Lung (tissue), 12 donors: ENCODE measurements around the gene ZNF189. TPM values are rescaled to one million over a fixed set of nuclear protein-coding genes. Genes with fewer than 3 reads are reported as not detected.

Experiments
- ATAC-seq: fragments of 200-7000 bp; cut with Tn5 transposase; one replicate; pipeline ENCODE4 v1.9.1; 2020; ENCODE audit warnings: moderate number of reproducible peaks; ENCODE audit not compliant: insufficient read depth, low FRiP score
- DNase-seq, 3 donors: peaks; one replicate each; pipeline ENCODE4 v3.0.0-alpha.2; 2013 to 2017
- H3K27ac ChIP-seq, 2 donors: one replicate each; pipeline ENCODE4 v1.5.1; 2013; ENCODE audit warnings: mild to moderate bottlenecking in 2 of 2, moderate library complexity in 2 of 2, control low read depth in 1 of 2, inconsistent platforms in 1 of 2, low read depth in 1 of 2, low read length in 1 of 2
- H3K27me3 ChIP-seq, 3 donors: one replicate each; pipeline ENCODE4 v1.5.1; 2013; ENCODE audit warnings: low read length in 2 of 3; ENCODE audit not compliant: control insufficient read depth in 3 of 3, insufficient read depth in 3 of 3
- H3K36me3 ChIP-seq, 4 donors: one replicate each; pipeline ENCODE4 v1.5.1; 2013; ENCODE audit warnings: low read length in 4 of 4, mild to moderate bottlenecking in 1 of 4, moderate library complexity in 1 of 4; ENCODE audit not compliant: control insufficient read depth in 4 of 4, insufficient read depth in 4 of 4
- H3K4me1 ChIP-seq, 5 donors: one replicate each; pipeline ENCODE4 v1.5.1; 2013; ENCODE audit warnings: low read length in 5 of 5, mild to moderate bottlenecking in 2 of 5, moderate library complexity in 1 of 5; ENCODE audit not compliant: control insufficient read depth in 5 of 5, insufficient read depth in 5 of 5
- H3K4me3 ChIP-seq: one replicate; pipeline ENCODE4 v1.5.1; 2013; ENCODE audit warnings: mild to moderate bottlenecking, control low read depth, moderate library complexity
- H3K9ac ChIP-seq, 2 donors: one replicate each; pipeline ENCODE4 v1.5.1; 2013; ENCODE audit warnings: low read length in 2 of 2, control low read depth in 1 of 2; ENCODE audit not compliant: insufficient read depth in 1 of 2
- H3K9me3 ChIP-seq, 4 donors: one replicate each; pipeline ENCODE4 v1.5.1; 2013; ENCODE audit warnings: low read length in 3 of 4, mild to moderate bottlenecking in 1 of 4, moderate library complexity in 1 of 4; ENCODE audit not compliant: control insufficient read depth in 4 of 4, insufficient read depth in 3 of 4
- WGBS, 2 donors: extraction: QIAGEN DNeasy Blood & Tissue Kit; methylation state at CpG; one replicate each; pipeline ENCODE4 v1.1.7; 2013; 5-methylcytosine and 5-hydroxymethylcytosine counted together
- polyA plus RNA-seq, 2 donors: library from polyadenylated mRNA; stranded (reverse); fragments of 200-250 nt; gene quantifications; one replicate each; pipeline ENCODE4 v1.2.1, GENCODE V29; 2013
- total RNA-seq, 2 donors: library from RNA; depleted of rRNA in 1 of 2; stranded (reverse); fragments of >200 nt in 1 of 2; gene quantifications; one replicate each; pipeline ENCODE4 v1.2.1, GENCODE V29; 2014 to 2021
- TF ChIP-seq, protein P1 (sequence below): IDR thresholded peaks from 2 replicates; pipeline ENCODE4 v1.5.1; 2012; ENCODE audit warnings: mild to moderate bottlenecking; ENCODE audit errors: control extremely low read depth, extremely low read depth
- donor health status: control.
- donor health status: control.
- donor health status: Bipolar disorder and iron deficiency.
- donor health status: healthy.
- donor health status: DM: yes; HTN: yes; CAD: no.

The ZNF189 gene
- total and polyA plus RNA-seq, 4 donors = 5.9 to 34.1 (median 11.7) TPM

GRCh38 chr9:101448680-101449070, 50.0 kb downstream of the ZNF189 start:
- no peak overlapping the region for H3K27ac ChIP-seq
- peaks cover 0 to 3% (median 0%) of the 10 kb centered on the region in 5 donors for H3K4me1 ChIP-seq
- no peaks in the 10 kb centered on the region for H3K9me3 ChIP-seq
- H3K27me3 ChIP-seq = peaks cover 0 to 16% (median 6%) of the 10 kb centered on the region in 3 donors
- no peaks in the 10 kb centered on the region for H3K36me3 ChIP-seq
- DNase-seq (no peak), ATAC-seq (no peak)
- 57 to 65% methylated on average over 4 of the region's 4 CpGs for WGBS, 2 donors
- TF ChIP-seq, protein P1, sequence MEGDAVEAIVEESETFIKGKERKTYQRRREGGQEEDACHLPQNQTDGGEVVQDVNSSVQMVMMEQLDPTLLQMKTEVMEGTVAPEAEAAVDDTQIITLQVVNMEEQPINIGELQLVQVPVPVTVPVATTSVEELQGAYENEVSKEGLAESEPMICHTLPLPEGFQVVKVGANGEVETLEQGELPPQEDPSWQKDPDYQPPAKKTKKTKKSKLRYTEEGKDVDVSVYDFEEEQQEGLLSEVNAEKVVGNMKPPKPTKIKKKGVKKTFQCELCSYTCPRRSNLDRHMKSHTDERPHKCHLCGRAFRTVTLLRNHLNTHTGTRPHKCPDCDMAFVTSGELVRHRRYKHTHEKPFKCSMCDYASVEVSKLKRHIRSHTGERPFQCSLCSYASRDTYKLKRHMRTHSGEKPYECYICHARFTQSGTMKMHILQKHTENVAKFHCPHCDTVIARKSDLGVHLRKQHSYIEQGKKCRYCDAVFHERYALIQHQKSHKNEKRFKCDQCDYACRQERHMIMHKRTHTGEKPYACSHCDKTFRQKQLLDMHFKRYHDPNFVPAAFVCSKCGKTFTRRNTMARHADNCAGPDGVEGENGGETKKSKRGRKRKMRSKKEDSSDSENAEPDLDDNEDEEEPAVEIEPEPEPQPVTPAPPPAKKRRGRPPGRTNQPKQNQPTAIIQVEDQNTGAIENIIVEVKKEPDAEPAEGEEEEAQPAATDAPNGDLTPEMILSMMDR = no peak
- H3K9ac ChIP-seq = no peak overlapping the region
- no peak overlapping the region for H3K4me3 ChIP-seq

- no peaks in the 10 kb centered on the region for H3K9me3 ChIP-seq
- TF ChIP-seq, protein P1 = no peak
- no peak overlapping the region for H3K9ac ChIP-seq
- no peaks in the 10 kb centered on the region for H3K36me3 ChIP-seq
- 2% methylated on average over 40 of the region's 40 CpGs for WGBS, 2 donors
- H3K4me3 ChIP-seq = peak overlapping the region; percentile 50
- ATAC-seq (peak; percentile 87), DNase-seq (peak; percentile 49 to 68 (median 65))
- peak overlapping the region; percentile 54 to 63 for H3K27ac ChIP-seq
- H3K4me1 ChIP-seq = peaks cover 0 to 3% (median 0%) of the 10 kb centered on the region in 5 donors
- peaks cover 0 to 16% (median 6%) of the 10 kb centered on the region in 3 donors for H3K27me3 ChIP-seq
These were observed 50.5 kb downstream of the ZNF189 start for GRCh38 chr9:101449071-101449721.

- Histone ChIP-seq H3K27ac (no peak overlapping the region), H3K4me3 (no peak overlapping the region), H3K36me3 (no peaks in the 10 kb centered on the region), H3K9me3 (no peaks in the 10 kb centered on the region), H3K27me3 (peaks cover 0 to 16% (median 6%) of the 10 kb centered on the region in 3 donors), H3K4me1 (peaks cover 0 to 3% (median 0%) of the 10 kb centered on the region in 5 donors), H3K9ac (no peak overlapping the region)
- 54 to 61% methylated on average over 4 of the region's 4 CpGs for WGBS, 2 donors
- TF ChIP-seq, protein P1 = no peak
- ATAC-seq (no peak), DNase-seq (no peak)
These were observed 52.3 kb downstream of the ZNF189 start for GRCh38 chr9:101450931-101451330.
